ENCODE data around the gene NRXN3. TPM values are rescaled to one million over a fixed set of nuclear protein-coding genes. Genes with fewer than 3 reads are reported as not detected.

Gene NRXN3
- total and polyA plus RNA-seq, 2 experiments from 2014 or later, result 1.0 to 1.8 TPM

DNA sequence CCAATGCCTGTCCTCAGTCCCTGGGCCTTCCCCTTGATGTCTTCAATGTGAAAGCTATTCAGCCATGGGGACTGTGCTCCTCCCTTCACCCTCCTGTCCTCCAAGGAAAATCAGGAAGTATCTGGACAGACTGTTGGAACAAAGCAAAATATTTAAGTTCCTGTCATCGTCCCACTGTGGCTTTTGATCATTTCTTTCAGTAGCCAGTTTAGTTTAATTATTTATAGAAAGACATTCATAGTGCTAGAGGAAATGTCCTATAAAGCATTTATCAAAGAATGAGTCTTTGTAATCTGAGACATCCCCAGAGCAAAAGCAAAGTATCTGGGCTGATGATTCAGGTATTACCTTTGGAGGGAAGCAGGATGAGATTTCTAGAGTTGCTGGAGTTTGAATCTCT, 254.1 kb downstream of the NRXN3 start:
- no peak for DNase-seq (ENCODE audit: low spot score)
- Histone ChIP-seq H3K4me1 (ENCODE audit: insufficient read depth) (no peaks in the 10 kb centered on the region), H3F3A (replicated peaks; ENCODE audit: low read depth) (no peaks in the 10 kb centered on the region), H3K9me2 (ENCODE audit: insufficient read depth) (no peaks in the 10 kb centered on the region; the same call in 1 of the 2 replicates), H3K27ac (ENCODE audit: low read depth) (no peak overlapping the region), H4K20me1 (replicated peaks; ENCODE audit: insufficient read depth) (no peaks in the 10 kb centered on the region), H3K4me2 (no peak overlapping the region), H3K79me2 (replicated peaks; ENCODE audit: insufficient read depth) (no peaks in the 10 kb centered on the region), H3K4me3 (no peak overlapping the region), H3K27me3 (ENCODE audit: insufficient read depth) (no peaks in the 10 kb centered on the region), H3K36me3 (ENCODE audit: insufficient read depth) (no peaks in the 10 kb centered on the region), H2AFZ (no peak overlapping the region)
- no peak overlapping the region for H3K27ac Mint-ChIP-seq
- ATAC-seq, result no peak
- no peaks in the 10 kb centered on the region for H3K36me3 Mint-ChIP-seq (ENCODE audit: low read depth)
- no peak for TF ChIP-seq POLR2AphosphoS5 (IDR thresholded peaks at IDR 0.05; ENCODE audit: low read depth)
- TF ChIP-seq EZH2 (IDR thresholded peaks at IDR 0.05; ENCODE audit: low read depth, unreplicated experiment), result no peak
- no peak for TF ChIP-seq EZH2phosphoT487 (IDR thresholded peaks at IDR 0.05; ENCODE audit: unreplicated experiment)
- TF ChIP-seq, protein P1, sequence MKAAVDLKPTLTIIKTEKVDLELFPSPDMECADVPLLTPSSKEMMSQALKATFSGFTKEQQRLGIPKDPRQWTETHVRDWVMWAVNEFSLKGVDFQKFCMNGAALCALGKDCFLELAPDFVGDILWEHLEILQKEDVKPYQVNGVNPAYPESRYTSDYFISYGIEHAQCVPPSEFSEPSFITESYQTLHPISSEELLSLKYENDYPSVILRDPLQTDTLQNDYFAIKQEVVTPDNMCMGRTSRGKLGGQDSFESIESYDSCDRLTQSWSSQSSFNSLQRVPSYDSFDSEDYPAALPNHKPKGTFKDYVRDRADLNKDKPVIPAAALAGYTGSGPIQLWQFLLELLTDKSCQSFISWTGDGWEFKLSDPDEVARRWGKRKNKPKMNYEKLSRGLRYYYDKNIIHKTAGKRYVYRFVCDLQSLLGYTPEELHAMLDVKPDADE (IDR thresholded peaks at IDR 0.05), result no peak
- TF ChIP-seq REST (IDR thresholded peaks at IDR 0.05; ENCODE audit: unreplicated experiment), result no peak
- TF ChIP-seq ZNF462 (CRISPR knock-in tag; IDR thresholded peaks at IDR 0.05), result no peak
- TF ChIP-seq ZNF331 (CRISPR knock-in tag; IDR thresholded peaks at IDR 0.05; ENCODE audit: low read depth), result no peak
- no peak for TF ChIP-seq STAT1 (IDR thresholded peaks at IDR 0.05; ENCODE audit: unreplicated experiment)
- TF ChIP-seq JUNB (IDR thresholded peaks at IDR 0.05; ENCODE audit: unreplicated experiment), result no peak
- no peak for TF ChIP-seq CREB1 (CRISPR knock-in tag; IDR thresholded peaks at IDR 0.05; ENCODE audit: low read depth)
- TF ChIP-seq, protein P2, sequence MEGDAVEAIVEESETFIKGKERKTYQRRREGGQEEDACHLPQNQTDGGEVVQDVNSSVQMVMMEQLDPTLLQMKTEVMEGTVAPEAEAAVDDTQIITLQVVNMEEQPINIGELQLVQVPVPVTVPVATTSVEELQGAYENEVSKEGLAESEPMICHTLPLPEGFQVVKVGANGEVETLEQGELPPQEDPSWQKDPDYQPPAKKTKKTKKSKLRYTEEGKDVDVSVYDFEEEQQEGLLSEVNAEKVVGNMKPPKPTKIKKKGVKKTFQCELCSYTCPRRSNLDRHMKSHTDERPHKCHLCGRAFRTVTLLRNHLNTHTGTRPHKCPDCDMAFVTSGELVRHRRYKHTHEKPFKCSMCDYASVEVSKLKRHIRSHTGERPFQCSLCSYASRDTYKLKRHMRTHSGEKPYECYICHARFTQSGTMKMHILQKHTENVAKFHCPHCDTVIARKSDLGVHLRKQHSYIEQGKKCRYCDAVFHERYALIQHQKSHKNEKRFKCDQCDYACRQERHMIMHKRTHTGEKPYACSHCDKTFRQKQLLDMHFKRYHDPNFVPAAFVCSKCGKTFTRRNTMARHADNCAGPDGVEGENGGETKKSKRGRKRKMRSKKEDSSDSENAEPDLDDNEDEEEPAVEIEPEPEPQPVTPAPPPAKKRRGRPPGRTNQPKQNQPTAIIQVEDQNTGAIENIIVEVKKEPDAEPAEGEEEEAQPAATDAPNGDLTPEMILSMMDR (conservative IDR thresholded peaks at IDR 0.05; ENCODE audit: low read depth in 2 of 2), result no peak
- no peak for TF ChIP-seq ZNF114 (CRISPR knock-in tag; IDR thresholded peaks at IDR 0.05)
- TF ChIP-seq NANOG (IDR thresholded peaks at IDR 0.05; ENCODE audit: borderline replicate concordance), result no peak
- H3K9me3 Mint-ChIP-seq, result no peaks in the 10 kb centered on the region
- no peak overlapping the region for H3K4me3 Mint-ChIP-seq
- peaks cover 3% of the 10 kb centered on the region; the same call in 1 of the 3 replicates for H3K4me1 Mint-ChIP-seq
- H3K27me3 Mint-ChIP-seq (ENCODE audit: insufficient read depth, low read depth, poor library complexity), result peaks cover 2% of the 10 kb centered on the region

Measured in GM23338 (cell line).